ENCODE results near the gene DTX3.

DNA sequence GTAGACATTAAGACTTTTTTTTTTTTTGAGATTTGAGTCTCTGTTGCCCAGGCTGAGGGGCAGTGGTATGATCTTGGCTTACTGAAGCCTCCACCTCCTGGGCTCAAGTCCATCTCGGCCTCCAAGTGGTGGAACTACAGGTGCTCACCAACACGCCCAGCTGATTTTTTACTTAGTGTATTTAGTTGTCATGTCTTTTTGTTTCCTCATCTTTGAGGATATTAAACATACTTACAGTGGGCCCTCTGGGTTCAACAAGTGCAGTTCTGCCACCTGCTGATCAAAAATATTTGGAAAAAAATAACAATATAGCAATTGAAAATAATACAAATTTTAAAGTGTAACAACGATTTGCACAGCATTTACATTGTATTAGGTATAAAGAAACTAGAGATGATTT is 32.7 kb downstream of the DTX3 start:
- TF ChIP-seq, protein P1, sequence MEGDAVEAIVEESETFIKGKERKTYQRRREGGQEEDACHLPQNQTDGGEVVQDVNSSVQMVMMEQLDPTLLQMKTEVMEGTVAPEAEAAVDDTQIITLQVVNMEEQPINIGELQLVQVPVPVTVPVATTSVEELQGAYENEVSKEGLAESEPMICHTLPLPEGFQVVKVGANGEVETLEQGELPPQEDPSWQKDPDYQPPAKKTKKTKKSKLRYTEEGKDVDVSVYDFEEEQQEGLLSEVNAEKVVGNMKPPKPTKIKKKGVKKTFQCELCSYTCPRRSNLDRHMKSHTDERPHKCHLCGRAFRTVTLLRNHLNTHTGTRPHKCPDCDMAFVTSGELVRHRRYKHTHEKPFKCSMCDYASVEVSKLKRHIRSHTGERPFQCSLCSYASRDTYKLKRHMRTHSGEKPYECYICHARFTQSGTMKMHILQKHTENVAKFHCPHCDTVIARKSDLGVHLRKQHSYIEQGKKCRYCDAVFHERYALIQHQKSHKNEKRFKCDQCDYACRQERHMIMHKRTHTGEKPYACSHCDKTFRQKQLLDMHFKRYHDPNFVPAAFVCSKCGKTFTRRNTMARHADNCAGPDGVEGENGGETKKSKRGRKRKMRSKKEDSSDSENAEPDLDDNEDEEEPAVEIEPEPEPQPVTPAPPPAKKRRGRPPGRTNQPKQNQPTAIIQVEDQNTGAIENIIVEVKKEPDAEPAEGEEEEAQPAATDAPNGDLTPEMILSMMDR (IDR thresholded peaks at IDR 0.05) = no peak
- no peak for TF ChIP-seq POLR2A (IDR thresholded peaks at IDR 0.05)

Measured in adrenal gland (tissue), 5 donors.